Spleen (tissue), 7 donors: ENCODE data around the gene SUV39H2.
"Not testable (repeated sequence)": the region's sequence is repeated elsewhere in the genome, so short reads cannot be mapped to it uniquely, and the experiment has no call there.

Source experiments
- POLR2A ChIP-seq, 3 donors: fragments of 450-650 bp; IDR thresholded peaks; one replicate each; pipeline ENCODE4 v1.5.1; 2017; ENCODE audit warnings: antibody characterized with exemption in 3 of 3, mild to moderate bottlenecking in 1 of 3
- TF ChIP-seq, protein P1 (sequence below), 11 experiments: fragments of 200-600 bp in 7 of 11; fragments of 450-650 bp in 4 of 11; sonication (generic) in 4 of 11; IDR thresholded peaks in 8 of 11; conservative IDR thresholded peaks in 3 of 11; 1 replicate in 7 of 11; 2 replicates in 4 of 11; pipeline versions ENCODE4 v1.4.0 to v1.8.0; 2016 to 2021; ENCODE audit warnings: antibody characterized with exemption in 11 of 11, inconsistent platforms in 4 of 11, mild to moderate bottlenecking in 1 of 11
- donor health status: DM: no; HTN: no; CAD: no; lungs with moderate emphysema.
- donor health status: DM: no; HTN: no; CAD: no.
- donor health status: DM: no; HTN: no; CAD: no.

- TF ChIP-seq POLR2A (IDR thresholded peaks at IDR 0.05): not testable (repeated sequence)
- TF ChIP-seq, protein P1, sequence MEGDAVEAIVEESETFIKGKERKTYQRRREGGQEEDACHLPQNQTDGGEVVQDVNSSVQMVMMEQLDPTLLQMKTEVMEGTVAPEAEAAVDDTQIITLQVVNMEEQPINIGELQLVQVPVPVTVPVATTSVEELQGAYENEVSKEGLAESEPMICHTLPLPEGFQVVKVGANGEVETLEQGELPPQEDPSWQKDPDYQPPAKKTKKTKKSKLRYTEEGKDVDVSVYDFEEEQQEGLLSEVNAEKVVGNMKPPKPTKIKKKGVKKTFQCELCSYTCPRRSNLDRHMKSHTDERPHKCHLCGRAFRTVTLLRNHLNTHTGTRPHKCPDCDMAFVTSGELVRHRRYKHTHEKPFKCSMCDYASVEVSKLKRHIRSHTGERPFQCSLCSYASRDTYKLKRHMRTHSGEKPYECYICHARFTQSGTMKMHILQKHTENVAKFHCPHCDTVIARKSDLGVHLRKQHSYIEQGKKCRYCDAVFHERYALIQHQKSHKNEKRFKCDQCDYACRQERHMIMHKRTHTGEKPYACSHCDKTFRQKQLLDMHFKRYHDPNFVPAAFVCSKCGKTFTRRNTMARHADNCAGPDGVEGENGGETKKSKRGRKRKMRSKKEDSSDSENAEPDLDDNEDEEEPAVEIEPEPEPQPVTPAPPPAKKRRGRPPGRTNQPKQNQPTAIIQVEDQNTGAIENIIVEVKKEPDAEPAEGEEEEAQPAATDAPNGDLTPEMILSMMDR (IDR thresholded peaks at IDR 0.05 in 8 of 11, conservative IDR thresholded peaks at IDR 0.05 in 3 of 11): not testable (repeated sequence)
These were observed 60.3 kb downstream of the SUV39H2 start for GRCh38 chr10:14938971-14939370.
